ENCODE data around the gene NDUFS6.
"Not testable (repeated sequence)": the region's sequence is repeated elsewhere in the genome, so short reads cannot be mapped to it uniquely, and the experiment has no call there.

The NDUFS6 gene

DNA sequence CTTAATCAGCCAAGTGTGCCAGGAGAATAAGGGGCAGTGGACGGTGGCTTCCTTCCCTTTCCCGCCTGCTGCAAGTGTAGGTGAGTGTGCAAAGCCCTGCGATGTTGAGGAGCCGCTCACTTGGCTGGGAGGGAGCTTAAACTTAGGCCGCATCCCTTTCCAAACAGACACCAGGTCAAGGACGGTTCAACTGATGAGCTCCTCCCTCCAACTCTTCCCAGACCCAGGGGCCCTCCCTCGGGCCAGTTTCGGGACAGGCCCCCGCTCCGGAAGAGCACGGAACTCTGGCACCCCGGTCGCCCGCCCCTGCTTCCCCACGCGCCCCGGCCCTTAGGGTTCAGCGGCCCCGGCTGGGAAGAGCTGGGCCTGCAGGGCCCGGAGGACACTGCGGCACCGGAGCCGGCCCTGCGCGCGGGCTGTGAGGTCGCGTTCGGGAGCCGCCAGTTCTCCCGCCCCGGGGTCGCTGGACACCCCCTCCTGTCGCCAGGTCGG lies 2.1 kb upstream of the NDUFS6 start:
- DNase-seq = no peak

DNA sequence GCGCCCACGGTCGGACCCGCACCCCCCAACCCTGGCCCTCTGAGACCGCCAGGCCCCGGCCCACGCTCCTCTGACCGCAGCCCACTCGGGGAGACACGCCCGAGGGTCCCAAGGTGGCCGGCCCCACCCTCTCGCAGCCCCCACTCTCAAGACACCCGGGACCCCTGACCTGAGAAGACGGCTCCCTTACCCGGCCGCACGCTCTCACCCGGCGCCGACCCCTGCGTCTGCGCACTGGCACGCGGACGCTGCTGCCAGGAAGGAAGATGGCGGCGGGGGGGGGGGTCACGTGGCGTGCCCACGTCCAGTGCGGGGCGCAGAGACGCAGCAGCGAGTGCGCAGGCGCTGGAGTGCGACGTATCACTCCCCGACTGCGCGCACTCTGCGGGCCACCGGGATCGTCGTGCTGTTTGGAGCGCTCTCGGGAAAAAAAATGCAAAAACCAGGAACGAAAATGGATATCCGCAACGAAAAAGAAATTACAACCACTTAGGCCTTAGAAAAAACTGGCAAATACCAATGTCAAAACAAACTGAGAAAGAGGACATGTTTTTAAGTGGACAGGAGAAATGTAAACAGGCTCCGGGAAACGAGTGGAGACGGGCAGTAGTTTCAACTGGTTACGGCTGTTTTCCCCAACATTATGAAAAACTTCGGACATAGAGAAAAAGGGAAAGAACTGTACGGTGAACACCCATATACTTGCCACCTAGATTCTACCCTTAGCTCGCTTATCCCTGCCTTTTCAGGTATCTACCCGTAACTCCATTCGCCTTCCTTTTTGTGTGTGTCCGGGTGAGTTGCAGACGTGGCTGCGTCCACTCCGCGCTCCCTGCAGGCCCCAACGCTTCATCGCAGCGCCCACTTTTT lies 1.4 kb upstream of the NDUFS6 start, which contains the start of gene MRPL36:
TSS of gene MRPL36 (minus strand) at position 236 of the 870 bp plus-strand sequence. CDS start 902 bp downstream, outside the sequence.
- peak; percentile 73 for DNase-seq

DNA sequence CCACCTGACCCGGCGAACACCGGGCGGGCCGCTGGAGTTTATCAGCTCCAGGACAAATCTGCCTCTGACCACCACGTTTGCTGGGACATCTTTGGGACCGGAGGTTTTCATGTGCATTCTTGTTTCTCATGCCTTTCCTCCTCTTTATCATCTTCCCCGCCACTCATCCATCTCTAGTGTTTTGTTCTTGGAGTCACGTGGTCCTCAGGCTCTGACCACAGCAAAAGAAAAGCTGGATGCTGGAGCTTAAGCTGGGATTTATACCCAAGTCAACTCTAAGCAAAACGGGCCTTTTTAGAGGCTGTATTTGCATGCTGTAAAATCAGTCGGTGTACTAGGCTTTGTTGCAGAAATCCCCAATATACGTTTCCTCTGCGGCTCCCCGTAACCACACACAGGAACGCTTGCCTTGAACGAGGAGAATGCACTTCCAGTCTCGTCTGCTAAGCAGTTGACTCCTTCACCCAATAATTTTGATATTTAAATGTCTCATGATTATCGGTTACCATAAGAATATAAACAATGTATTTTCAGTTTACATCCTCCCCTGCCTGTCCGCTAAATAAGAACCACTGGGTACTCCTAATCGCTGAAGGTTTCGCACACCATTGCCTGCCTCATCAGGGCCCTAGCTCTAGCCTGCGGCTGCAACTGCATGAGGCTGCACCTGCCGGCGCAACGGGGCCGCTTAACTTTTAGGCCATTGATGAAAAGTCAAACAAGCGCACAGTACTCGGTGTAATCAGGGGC lies 560 bp upstream of the NDUFS6 start:
- peak; percentile 55 for DNase-seq

DNA sequence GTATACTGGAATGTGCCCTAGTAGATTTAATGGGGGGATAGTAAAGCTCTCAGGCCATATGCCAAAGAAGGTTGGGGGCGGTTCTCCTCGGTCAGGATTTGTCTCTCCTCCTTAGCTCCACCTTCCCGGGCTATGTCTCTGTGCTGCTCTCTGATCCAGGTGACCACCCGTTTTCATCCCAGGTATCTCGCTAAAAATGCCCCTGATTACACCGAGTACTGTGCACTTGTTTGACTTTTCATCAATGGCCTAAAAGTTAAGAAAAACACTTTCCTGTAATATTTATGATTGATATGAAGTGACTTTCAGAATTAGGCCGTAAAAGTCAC lies 724 bp downstream of the NDUFS6 start:
- no peak for DNase-seq

DNA sequence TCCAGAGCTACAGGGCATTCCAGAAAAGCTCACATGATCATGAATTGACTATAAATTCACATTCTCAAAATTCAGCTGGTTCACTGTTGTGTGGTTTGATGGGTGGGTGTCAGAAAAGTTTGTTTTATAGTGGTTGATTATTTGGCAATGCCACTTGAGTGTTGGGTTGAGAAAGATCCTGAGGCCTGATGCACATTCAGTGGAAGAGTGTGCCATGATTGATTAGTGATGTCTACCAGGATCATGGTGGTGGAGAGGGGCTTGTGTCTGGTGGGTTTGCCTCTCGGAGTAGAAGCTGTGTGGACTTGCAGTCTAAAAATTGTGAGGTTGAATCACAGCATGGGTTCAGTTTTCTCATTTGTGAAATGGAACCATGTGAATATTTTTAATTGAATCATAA lies 2.0 kb downstream of the NDUFS6 start:
- no peak for DNase-seq

DNA sequence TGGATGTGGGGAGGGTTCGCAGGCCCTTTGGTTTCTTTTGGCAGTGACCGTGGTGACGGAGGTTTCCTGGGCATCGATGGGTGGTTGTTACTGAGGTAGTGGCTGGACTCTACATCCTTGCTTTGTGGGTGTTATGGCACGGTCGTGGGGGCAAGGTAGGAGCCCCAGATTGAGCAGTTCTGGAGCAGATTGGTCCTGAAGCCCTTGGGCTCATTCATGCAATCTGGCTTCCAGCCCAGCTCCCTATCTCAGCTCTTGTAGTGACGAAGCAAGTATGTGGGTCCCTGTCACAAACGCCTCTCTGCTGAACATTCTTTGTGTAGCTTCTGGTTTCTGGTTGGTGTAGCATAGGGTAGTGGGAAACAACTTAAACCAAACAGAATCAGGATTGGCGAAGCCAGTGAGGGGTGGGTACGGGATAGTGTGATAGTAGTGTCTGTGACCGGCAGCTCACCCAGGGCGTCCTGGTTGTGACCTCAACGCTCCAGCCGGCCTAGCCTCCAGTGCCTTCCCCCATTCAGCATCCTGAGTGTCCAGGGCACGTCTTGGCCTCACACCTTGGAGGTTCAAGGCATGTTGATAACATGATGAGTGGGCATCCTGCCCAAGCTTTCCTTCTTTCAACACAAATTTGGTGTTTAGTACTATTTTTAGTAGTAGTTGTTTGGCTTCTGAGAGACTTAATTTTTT lies 2.9 kb downstream of the NDUFS6 start:
- no peak for DNase-seq

DNA sequence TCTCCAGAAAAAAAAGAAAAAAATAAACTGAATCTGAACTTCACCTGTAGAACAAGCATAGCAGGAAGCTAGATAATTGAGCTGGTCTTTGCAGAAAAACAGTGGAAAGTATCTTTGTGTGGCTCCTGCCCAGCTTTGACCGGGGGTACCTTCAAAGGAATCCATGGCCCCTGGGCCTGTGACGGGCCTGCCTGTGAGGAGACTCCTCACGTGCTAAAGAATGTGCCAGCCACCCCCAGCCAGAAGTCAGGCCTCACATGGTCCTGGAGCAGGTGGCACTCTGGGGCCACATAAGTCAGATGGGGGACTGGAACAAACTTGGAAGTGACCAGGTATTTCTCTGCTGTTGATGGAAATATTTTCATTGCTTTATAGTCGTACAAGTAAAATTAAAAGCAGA lies 4.1 kb downstream of the NDUFS6 start:
- no peak for DNase-seq

DNA sequence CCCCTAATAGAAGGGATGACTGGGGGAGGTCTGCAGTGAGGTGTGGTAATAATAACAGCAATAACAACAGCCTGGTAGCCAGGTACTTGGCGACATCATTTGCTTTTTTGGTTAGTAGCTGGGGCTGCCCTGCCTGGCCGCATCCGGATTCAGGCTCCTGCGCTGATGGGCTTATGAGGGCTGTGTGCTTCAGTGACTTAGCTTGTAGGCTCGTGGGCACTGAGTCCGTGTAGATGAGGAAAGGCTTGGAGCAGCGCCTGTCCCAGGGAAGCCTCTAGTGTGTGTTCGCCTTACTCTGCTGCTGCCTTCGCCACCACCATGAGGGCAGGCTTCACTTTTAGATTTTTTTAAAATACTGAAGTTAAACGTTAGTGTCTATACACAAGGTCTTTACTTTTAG lies 4.5 kb downstream of the NDUFS6 start:
- DNase-seq = no peak

DNA sequence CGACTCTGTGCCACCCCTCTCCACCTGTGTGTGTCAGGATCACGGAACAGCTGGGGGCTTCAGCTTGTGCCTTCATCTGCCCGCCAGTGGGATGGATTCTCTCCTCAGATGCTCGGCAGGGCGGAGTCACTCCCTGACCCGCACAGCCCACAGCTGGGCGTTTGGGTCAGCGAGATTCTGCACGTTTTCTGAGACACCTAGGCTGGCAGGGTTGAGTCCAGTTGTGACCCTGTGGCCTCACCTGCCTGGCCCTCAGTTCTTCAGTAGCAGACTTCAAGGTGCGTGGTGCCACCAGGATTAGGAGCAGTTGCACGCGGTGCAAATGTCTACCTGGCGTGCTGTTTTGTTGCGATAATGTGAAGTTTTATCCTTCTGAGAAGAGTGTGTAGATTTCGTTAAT lies 5.0 kb downstream of the NDUFS6 start:
- DNase-seq = no peak

DNA sequence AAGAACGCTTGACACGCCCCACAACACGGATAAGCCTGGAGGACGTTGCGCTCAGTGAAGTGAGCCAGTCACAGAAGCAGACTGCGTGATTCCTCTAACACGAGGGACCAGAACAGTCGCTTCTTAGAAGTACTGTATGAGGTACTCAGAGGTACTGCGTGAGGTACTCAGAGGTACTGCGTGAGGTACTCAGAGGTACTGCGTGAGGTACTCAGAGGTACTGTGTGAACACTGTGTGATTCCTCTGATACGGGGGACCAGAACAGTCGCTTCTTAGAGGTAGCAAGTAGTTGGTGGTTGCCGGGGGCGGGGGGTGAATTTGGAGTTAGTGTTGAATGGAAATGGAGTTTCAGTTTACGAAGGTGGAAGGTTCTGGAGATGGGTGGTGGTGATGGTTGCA lies 5.8 kb downstream of the NDUFS6 start:
- no peak for DNase-seq

DNA sequence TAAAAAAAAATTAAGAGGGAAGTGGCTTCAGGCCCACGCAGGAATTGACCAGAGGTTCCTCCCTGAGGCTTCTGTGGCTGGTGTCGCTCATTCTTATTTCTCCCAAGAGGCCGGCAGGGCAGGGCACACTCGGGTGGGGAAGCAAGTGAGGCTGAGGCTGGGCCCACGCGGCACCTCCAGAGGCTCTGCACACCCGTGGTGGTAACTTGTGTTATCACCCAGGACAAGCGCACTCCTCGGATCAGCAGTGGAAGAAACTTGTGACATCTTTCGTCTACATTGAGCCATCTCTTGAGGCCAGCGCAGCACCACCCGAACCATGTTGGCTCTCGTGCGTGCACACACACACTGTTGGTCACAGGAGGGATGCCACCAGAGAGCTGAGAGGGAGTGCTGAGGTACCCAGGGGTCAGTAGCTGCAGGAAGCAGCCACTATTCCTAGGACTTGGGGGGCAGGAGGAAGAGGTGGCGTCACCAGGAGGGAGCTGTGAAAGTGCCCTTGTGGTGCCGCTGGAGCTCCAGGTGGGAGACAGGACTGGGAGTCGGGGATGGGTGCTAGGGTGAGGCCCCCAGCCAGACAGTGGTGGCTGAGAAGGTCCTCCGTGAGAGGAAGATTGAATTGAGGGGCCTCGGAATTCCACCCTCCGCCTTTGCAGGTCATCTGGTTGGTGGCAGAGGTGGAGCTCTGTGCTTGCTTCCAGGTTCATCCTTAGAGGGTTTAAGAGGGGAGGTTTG lies 6.4 kb downstream of the NDUFS6 start:
- no peak for DNase-seq

DNA sequence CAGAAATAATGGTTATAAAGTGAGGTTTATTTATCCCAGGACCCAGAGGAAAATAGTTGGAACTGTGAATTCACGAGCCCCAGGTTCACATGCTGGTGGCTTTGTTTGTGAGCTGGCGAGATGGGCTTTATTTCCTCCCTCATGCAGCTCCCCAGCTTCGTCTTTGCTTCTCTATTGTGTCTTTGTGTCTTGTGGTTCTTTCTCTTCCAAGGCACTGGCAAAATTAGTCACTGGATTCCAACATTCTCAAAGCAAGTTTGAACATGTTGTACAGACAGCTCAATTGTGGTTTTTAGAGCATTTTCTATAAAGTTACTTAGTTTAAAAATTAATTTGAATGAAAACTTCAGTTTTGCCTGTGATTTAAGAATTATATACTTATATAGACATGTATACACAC lies 7.2 kb downstream of the NDUFS6 start:
- no peak for DNase-seq

DNA sequence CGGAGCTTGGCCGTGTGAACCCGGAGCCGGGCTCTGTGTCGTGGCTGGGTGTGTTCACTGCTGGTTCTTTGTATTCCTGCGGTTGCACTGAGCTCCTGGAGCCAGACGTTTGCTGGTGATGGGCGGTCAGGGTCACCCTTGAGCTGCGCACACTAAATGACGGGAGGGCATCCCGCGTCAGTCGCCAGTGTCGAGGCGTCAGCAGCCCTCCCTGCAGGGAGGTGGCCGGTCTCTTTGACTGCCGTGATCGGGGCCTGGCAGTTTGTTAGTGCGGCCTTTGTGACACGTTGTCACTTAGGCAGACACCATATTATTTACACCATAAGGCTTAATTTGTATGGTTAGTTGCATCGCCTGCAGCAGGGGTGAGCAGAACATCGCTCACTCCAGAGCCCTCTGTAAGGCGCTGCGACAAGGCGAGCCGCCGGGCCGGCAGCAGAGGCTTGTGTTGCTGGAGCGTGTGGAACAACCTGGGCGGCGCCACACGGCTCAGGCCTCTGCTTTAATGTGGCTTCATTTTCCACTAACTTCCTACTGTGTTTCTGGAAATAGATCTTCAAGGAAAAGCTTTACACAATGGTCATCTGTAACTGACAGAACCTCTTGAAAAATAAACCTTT lies 8.3 kb downstream of the NDUFS6 start:
- DNase-seq = no peak

DNA sequence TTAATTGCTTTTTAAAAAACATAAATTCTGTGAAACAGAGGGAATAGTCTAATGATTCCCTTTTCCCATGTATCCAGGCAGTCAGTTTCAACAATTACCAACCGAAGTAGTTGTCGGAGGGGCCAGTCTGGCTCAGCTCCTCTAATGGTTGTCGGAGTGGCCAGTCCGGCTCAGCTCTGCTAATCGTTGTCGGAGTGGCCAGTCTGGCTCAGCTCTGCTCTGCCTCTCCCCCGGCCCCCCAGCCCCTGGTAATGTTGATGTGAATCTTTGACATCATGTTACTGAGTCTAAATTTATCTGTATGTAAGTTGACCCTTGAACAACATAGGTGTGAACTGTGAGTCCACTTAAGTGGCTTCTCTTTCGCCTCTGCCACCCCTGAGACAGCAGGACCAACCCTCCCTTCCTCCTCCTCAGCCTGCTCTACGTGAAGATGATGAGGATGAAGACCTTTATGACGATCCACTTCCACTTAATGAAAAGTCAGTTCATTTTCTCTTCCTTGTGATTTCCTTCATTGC lies 9.4 kb downstream of the NDUFS6 start:
- DNase-seq = no peak

DNA sequence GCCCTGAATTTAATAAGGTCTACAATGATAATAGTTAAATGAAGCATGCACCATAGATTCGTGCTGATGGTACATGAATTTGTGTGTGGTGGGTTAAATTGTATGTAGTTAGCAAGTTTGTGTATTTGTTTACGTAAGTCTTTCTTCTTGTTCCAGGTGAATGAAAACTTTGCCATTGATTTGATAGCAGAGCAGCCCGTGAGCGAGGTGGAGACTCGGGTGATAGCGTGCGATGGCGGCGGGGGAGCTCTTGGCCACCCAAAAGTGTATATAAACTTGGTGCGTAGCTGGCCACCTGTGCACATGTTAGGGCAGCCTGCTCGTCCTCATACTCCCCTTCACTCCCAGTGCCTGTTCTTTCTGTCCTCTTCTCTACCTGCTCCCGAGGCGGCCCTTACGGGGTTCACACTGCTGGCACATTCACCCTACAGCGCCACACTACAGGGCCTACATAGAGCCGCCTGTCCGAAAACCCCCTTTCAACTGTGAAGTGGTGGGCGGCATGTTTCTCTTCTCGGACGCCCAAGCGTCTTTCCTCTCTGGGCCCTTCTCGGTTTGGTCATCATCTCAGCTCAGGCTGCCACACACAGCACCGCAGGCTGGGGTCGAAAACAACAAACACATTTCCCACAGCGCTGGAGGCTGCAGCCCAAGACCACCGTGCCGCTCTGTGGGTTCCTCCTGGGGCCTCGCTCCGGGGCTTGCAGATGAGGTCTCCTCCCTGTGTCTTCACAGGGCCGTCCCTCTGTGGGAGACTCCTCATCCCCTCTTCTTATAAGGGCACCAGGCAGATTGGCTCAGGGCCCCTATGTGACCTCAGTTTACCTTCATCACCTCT lies 13.2 kb downstream of the NDUFS6 start:
- no peak for DNase-seq

DNA sequence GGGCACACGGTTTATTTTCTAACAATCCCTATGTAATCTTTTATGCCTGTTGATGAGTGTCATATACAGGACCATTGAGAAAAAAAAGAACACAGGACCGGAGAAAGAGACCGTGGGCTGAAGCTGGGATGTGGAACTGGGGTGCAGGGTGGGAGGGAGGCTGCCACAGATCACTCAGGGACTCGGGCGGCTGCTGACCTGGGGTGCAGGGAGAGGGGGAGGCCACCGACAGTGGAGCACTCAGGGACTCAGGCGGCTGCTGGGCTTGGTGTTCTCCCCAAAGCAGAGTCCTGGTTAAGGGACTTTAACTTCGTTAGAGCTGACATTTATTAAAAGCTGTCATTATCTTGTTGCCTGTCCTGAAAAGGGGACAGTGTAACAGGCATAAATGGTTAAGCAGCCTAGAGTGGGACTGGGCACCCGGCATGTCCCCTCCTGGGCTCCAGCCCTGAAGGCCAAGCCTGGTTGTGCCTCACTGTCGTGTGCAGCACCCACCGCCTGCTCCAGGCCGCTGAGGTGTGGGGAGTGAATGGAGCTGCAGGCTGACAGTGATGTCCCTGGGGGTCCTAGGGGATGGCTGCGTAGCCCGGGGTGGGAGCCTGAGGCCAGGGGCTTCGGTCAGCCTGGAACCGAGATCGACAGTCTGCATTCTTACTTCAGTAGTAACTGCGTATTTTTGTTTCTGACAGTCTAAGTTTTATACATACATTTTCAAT lies 14.0 kb downstream of the NDUFS6 start:
- no peak for DNase-seq

DNA sequence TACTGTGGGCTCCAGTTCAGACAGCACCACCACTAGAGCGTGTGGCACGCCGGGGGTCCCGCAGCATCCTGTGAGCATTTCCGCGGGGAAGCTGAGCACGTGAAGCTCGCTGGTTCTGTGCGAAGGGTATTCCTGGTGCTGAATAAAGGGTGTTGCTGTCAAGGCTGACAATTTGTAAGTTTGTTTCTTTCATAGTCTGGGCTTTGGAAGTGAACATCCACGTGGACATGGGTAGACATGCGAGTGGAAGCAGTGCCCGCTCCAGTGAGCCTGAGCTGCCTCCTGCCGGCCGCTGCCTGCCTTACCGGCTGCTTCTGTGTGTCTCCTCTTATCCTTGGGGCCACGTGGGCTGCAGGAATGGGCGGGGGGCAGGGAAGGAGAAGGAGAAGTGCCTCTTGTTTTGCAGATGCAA lies 14.7 kb downstream of the NDUFS6 start:
- DNase-seq = no peak

DNA sequence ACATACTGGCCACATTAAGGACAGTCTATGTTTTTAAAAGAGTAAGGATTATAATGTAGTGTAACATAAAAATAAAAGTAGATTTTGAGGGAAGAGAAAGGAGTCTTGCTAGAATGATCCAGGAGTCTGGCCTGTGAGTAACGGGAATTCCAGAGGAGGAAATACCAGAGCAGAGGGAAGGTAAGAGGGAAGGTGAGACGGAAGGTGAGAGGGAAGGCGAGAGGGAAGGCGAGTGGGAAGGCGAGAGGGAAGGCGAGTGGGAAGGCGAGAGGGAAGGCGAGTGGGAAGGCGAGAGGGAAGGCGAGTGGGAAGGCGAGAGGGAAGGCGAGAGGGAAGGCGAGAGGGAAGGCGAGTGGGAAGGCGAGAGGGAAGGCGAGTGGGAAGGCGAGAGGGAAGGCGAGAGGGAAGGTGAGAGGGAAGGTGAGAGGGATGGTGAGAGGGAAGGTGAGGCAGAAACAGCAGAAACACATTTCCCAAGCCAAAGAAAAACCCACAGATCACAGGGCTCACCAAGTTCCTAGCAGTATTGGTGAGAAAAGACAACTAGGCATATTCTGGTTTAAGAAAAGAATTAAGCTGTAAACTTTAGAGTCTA lies 15.4 kb downstream of the NDUFS6 start:
- DNase-seq = not testable (repeated sequence)

DNA sequence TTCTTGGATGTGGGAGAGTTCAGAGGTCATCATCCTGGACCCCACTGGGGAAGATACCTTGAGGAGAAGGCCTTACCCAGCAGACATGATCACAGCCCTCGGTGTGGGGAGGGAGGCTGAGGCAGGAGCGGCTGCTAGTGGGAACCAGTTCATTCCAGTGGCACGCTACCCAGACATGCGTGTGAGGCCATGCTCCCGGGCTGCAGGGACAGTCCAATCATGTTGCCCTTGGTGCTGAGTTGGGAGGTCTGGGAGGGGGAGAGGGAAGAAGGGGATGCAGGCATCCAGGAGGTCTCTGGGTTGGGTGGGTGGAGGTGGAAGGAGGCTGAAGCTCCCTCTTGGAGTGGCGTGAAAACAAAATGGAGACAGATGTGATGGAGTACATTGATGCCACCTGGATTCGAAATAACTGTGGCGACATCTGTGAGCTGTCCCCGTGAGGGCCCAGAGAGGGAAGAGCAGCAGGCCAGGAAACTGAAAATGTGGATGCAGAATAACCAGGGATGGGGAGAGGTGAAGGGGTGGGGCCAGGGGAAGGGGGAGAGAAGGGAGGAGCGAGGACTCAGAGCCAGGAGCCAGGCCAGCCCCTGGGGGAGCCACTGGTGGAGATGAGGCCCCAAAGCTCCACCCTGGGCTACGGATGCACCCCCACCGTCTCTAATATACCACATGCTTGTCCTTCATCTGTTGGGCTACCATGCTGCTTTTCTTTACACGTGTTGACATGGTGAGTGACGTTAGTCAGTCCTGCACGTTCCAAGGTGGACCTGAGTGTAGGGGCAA lies 16.2 kb downstream of the NDUFS6 start:
- no peak for DNase-seq
